Hepatic stellate cell (primary cell): ENCODE results near the gene ADAMTS13.
"Not testable (repeated sequence)": the region's sequence is repeated elsewhere in the genome, so short reads cannot be mapped to it uniquely, and the experiment has no call there.

Experiments
- DNase-seq: peaks from one replicate; pipeline ENCODE4 v3.0.0; 2011; ENCODE audit warnings: low spot score

The ADAMTS13 gene

DNA sequence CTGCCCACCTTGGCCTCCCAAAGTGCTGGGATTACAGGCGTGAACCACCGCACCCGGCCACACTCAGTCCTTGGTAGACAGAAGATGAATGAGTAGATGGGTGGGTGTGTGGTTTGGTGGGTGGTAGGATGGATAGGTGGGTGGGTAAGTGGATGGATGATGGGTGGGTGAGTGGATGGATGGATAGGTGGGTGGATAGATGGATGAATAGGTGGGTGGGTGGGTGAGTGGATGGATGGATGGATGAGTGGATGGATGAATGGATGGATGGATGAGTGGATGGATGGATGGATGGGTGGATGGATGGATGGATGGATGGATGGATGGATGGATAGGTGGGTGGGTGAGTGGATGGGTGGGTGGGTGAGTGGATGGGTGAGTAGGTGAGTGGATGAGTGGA is 29.9 kb upstream of the ADAMTS13 start:
- not testable (repeated sequence) for DNase-seq

DNA sequence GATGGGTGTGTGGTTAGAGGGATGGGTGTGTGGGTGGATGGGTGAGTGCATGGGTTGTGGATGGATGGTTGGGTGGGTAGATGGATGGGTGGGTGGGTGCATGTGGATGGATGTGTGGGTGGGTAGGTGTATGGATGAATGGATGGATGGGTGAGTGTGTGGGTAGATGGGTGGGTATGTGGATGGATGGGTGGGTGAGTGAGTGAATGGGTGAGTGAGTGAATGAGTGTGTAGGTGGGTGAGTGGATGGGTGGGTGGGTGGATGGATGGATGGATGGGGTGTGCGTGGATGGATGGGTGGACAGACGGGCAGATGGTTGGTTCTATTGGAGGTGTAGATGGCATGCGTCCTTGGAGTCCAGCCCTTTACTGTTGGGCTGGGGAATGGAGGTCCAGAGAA is 28.8 kb upstream of the ADAMTS13 start:
- no peak for DNase-seq

DNA sequence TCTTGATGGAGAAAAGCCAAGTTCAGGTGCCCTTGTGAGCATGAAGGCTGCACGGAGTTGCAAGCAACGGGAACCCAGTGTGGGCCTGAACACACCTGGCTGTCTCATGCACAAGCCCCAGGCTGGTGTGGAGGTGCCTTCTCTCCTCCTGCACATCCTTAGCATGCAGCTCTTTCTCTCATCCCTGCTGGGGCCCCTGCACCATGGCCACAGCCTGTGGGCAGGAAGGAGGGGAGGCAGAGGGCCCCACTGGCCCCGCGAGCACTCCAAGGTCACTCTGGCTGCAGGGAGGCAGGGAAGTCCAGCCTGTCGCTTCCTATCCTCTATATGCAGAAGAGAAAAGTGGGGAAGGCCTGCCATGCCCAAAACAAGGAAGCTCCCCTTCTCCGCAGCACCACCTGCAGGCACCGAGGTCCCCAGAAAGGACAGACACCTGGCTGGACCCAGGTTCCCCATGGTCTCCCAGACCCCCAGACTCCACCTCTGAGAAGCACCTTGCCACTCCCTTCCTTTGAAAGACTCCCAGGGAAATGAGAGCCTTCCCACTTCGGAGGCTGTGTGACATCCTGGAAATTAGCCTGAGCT is 27.4 kb upstream of the ADAMTS13 start:
- no peak for DNase-seq

DNA sequence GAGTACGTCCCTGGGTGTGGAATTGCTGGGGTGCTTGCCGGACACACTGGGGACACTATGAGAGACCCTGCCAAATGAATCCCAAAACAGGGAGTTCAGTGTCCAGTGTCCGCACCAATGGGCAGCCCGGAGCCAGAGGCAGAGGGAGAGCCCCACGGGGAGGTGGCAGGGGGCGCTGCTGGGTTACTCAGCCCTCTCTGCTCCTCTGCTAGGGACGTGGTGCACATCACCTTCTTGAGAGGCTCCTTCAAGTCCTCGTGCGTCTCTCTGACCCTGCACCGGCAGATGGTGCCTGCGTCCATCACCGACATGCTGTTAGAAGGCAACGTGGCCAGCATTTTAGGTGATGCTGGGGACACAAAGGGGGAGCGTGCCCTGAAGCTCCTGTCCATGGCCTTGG is 25.2 kb upstream of the ADAMTS13 start:
- peak; percentile 44 for DNase-seq

DNA sequence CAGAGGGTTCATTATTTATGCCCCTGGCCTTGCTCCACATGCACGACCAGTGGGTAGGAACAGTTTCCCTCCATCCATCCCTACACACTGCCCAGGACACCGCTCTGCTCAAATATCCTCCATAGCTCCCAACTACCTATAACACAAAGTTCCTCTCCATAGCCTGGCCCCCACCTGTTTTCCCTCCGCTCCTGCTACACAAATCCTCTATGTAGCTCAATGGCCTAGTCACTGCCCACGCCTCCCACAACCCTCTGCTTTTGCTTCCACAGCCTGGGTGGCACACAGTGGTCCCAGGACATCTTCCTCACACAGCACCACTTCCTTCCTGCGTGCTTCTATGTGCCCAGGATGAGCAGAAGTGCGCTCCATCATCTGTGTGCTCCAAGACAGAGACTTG is 24.8 kb upstream of the ADAMTS13 start:
- no peak for DNase-seq

DNA sequence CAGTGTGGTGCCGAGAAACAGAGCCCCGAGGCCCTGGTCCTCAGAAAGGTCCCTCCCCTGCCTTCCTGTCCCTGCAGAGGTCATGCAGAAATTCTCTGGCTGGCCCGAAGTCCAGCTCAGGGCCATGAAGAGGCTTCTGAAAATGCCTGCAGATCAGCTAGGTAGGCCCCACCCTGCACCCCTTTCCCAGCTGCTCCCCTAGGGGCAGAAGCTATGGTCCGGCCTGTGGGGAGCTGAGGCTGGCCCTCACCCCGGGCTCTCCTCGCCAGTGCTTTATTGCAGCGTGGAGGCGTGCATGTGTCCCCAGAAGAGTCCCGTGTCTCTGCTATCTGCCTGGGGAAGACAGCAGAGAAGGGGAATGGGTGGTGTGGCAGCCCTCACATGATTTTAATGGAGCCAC is 24.3 kb upstream of the ADAMTS13 start:
- no peak for DNase-seq

DNA sequence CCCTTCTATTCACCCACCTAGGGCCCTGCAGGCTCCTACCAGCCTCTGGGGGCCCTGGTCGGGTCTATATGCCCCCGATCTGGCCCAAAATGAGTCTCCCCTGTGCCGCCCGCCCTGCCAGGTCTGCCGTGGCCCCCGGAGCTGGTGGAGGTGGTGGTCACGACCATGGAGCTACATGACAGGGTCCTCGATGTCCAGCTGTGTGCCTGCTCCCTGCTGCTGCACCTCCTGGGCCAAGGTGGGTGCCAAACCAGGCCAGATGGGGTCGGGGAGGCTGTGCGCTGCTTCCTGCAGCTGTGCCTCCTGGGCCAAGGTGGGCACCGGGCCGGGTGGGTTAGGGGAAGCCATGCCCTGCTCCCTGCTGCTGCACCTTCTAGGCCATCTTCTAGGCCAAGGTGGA is 21.9 kb upstream of the ADAMTS13 start:
- DNase-seq: no peak

DNA sequence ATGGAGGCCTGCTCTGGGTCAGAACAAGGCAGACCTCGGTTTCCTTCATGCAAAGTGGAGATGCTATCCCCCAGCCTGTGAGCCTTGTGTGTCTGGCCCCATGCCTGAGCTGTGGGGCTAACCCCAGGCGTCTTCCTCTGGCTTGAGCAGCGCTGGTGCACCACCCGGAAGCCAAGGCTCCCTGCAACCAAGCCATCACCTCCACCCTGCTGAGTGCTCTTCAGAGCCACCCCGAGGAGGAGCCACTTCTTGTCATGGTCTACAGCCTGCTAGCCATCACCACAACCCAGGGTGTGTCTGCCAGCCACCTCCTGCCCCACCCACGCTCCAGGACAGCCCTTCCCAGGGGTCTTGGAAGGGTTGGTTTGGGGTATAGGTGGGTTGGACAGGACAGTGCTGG is 20.6 kb upstream of the ADAMTS13 start:
- no peak for DNase-seq

DNA sequence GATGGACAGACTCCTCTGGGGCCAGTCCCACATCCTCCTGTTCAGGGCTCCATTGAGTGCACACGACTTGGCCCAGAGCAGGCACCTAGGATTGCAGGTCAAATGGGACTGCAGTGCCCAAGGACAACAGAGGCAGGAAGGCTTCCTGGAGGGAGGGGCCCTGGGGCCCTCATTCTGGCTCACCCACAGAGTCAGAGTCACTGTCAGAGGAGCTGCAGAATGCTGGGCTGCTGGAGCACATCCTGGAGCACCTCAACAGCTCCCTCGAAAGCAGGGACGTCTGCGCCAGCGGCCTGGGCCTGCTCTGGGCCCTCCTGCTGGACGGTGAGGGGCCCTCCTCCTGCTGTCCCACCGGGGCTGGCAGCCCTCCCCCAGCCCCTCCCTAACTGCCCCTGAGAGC is 19.5 kb upstream of the ADAMTS13 start:
- DNase-seq: no peak

DNA sequence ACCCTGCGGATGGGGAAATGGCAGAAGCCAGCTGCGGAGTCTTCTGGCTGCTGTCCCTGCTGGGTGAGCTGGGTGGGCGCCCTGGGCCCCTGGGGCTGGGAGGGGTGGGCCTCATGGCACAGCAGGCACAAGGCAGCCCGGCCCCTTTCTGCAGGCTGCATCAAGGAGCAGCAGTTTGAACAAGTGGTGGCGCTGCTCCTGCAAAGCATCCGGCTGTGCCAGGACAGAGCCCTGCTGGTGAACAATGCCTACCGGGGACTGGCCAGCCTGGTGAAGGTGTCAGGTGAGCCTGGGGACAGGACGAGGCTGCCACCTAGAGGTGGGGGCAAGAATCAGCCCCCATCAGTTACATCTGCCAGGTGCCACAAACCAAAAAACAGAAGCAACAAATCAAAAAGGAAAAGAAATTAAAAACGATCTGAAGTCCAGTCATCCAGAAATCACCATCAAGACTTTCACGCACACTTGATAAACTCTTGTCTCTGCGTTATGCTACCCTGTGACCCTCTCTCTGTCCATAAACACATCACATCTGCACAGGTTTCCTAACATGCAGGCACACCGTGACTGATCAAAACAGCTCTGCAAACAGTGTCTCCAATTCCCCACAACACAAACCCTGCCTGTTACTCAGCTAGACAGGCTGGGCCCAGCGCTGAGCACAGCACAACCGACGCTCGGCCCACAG is 18.3 kb upstream of the ADAMTS13 start:
- DNase-seq: no peak

DNA sequence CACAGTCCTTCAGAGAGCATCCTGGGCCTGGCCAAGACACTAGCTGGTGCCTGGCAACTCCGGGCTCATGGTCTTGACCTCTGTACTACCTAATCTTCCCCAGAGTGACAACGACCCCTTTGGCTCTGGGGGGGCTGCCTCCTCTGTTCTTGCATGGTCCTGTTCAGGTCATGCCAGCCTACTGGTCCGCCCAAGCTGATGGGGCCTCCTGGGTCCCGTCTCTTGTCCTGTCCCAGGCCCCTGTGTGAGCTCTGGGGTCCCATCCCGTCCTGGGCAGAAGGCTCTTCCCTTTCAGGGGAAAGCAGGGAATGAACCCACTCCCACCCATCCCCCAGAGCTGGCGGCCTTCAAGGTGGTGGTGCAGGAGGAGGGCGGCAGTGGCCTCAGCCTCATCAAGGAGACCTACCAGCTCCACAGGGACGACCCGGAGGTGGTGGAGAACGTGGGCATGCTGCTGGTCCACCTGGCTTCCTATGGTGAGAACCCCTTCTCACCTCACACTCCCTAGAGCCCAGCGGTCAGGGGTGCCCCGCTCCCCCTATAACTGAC is 17.6 kb upstream of the ADAMTS13 start:
- DNase-seq: no peak

DNA sequence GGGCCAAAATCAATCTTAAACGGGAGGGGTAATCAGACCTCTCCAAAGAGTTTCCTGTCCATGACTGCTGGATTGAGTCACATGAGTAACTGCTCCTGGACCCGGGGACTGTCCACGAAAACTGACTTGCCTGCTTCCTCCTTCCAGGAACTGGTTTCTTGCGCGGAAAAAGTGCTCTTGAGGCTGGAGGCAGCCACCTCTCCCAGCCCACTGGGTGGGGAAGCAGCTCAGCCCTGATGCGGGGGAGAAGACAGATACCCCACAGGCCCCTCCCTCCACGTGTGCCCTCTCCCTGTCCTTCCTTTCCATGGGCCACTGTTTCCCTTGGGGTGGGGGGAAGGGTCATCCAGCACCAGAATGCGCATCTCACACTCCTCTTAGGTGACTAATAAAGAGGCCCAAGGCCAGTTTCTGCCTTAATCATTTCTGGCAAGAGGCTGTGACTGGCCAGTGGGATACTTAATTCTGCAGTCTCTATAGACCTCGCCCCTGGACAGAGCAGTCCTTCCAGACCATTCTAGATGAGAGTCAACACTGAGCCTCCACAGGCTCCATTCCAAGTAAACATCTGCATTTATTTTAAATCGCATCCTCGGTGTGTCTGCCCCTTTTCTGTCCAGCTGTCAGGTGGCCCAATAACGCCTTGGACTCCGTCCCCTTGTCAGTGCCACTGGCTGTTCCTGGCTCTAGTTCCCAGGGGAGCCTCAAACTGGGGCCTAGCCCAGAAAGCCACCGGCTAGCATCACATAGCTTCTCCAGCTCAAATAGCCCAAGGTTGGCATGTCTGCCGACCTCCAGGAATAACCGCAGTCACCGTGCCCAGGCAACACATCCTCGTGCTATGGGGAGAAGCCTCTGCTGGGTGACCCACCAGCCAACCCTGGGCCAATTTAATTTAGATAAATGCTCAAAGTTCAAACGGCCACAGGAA is 16.4 kb upstream of the ADAMTS13 start:
- no peak for DNase-seq

DNA sequence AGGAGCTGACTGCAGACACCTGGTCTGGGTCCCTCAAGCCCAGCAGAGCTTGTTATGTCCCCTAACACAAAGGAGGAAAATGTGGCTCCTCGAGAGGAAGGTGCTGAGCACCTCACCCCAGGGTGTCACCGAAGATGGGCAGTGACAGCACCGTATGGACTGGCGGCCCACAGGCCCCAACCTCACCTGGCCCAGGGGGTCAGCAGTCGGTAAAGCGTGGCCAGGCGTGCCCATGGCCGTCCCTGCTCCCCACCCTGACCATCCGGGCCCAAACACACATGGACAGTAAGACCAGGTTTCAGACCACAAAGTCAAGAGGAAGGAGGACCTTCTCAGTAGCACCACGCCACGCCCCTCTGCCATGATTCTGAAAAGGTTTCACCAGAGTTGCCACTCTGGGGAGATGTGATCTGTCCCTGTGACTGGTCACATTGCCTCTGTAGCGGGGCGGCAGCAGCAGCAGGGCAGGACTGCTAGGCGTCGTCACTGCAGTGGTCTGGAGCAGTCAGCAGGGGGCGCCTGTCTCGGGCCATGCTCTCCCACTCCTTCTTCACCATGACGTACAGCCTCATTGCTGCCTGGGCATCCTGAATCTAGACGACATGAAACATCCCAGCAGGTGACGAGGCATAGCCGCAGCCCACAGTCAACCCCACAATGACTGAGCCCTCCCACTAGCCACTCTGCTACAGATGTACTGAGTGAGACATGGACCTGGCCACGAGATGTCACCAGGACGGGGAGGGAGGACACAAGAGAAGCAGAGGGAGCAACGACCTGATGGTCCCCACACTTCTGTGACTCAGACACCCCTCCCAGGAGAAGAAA is 15.5 kb upstream of the ADAMTS13 start:
- peak; percentile 86 for DNase-seq

DNA sequence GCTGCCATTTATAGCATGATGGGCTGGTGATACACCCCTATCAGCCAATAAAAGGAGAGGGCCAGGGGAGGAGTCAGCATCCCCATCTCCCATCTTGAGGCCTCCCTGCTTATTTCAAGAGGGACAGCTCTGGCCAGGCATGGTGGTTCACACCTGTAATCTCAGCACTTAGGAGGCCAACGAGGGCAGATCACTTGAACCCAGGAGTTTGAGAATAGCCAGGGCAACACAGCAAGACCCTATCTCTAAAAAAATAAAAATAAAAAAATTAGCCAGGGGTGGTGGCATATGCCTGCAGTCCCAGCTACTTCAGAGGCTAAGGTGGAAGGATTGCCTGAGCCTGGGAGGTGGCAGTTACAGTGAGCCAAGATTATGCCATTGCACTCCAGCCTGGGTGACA is 14.1 kb upstream of the ADAMTS13 start:
- DNase-seq: no peak

DNA sequence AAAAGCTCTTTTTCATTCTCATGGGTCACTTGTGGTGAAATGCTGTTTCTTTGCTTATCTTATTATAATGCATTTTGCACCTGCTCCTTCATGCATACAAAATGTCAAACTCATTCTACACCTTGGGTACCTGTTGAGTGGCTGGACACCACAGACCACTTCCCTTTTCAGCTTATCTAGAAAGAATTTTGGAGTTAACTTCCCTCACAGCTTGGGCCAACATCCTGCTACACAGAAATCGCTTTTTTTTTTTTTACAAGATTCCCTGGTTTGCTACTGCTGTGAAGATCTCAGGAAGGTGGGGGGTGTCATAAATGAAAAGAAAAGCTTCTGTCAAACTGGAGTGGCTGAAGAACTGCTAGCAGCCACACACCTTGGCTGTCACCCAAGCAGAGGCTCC is 7.0 kb upstream of the ADAMTS13 start:
- no peak for DNase-seq

DNA sequence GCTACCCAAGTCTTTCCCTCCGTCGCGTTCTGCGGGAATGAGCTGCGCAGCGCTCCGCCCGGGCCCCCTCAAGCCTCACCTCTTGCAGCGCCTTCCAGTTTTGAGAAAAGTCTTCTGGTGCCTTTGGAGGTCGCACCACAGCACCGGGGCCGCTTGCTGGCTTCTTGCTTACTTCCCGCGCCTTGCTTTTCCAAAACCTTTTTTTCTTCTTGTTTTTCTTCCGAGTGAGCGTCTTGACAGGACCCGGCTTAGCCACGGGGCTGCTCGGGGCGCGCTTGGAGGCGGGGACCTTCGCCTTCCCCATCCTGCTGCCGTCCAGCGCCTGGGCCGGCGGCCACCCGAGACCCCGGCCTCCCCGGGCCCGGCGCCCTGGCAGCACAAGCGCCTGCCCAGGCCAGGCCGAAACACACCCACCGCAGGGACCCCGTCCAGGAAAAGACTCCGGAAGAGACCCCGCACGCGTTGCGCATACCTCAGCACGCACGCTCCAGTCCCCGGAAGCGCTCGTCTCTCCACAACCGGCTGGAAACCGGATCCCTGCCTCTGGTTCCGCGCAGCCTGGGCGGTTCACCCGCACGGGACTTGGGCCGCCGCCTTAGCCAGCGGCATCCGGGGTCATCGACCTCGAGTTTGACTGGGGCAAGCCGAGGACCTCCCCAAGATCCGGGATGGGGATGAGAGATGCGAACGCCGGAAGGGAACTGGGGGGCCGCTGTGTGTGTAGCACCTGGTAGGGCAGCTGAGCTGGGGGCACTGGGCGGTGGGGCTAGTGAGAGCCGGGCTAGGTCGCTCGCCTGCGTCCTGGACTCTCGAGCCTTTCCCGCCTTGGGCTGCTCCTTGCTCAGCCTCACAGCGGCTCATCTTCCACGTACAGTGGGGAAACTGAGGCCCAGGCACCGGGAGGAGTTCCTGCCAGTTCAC is 4.4 kb upstream of the ADAMTS13 start, which contains the start of gene REXO4:
TSS of gene REXO4 (minus strand) at position 470 of the 921 bp plus-strand sequence. CDS start at position 304, 166 bp downstream.
- peak; percentile 84 for DNase-seq

DNA sequence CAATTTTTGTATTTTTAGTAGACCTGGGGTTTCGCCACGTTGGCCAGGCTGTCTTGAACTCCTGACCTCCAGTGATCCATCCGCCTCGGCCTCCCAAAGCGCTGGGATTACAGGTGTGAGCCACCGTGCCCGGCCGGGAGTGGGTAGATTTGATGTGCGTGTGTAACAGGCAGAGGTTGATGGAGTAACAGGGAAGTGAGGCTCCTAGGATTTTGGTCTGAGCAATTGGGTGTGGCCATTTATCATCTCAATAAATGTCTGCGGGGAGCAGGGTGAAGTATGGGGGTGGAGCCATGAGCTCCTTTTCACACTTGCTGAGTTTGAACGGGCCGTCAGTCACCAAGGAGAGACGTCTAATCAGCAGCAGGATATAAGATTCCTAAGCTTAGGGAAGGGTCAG is 3.2 kb upstream of the ADAMTS13 start:
- DNase-seq: no peak

DNA sequence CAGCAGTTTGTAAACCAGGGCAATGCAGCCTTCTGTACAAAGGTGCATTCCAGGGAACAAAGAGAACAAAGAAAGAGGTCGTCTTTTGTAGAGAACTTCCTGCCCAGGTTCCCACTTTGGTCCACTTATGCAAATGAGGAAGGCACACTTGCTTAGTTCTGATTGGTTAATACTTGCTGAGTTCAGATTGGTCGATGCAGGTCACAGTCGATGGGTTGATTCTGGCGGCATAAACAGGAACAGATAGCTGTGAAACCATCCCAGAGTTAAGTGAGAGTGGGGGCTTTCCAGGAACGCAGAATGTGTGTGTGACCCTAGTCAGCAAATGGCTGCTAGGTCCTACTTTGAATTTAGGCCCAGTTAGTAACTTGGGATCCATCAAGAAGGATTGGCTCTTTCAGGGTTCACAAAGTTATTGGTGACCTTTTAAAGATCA is 1.8 kb upstream of the ADAMTS13 start:
- DNase-seq: no peak

DNA sequence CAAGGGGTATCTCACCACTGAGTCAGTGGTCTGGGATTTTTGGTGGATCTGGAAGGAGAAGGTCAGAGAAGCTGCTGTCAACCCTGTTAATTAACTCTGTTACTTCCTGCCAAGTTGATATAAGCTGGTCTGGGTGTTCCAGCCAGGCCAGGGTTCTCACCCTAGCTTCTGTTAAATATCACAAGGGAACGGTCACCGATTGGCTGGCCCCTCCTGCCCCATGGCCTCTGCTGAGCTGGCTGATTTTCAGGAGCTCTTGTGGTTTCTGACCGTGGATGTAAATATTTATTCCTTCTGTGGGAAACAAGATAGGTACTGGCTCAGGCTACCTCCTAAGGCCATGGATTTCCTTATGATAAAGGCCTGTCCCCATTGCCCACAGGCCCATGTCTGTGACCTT is 1.0 kb downstream of the ADAMTS13 start:
- no peak for DNase-seq

DNA sequence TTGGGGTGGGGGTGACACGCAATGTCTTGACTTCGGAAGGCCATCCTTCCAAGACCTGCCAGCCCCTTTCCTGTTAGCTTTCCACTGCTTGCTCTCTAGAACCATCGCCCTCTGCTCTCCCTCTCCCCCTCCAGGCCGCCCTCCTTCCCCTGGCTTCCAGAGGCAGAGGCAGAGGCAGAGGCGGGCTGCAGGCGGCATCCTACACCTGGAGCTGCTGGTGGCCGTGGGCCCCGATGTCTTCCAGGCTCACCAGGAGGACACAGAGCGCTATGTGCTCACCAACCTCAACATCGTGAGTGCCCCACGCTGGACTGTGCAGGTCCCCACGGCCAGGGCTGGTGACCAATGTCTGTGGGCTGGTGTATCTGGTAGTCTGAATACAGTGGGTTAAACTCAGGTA is 2.0 kb downstream of the ADAMTS13 start:
- DNase-seq: no peak
